DMS 273 treated with DMSO at 0.1 percent for 48 hours (cell line): ENCODE measurements around the gene ROPN1B.

Source experiments
- DNase-seq: peaks from one replicate; lab custom pipeline; 2025; lab: John Stamatoyannopoulos, UW

The ROPN1B gene

DNA sequence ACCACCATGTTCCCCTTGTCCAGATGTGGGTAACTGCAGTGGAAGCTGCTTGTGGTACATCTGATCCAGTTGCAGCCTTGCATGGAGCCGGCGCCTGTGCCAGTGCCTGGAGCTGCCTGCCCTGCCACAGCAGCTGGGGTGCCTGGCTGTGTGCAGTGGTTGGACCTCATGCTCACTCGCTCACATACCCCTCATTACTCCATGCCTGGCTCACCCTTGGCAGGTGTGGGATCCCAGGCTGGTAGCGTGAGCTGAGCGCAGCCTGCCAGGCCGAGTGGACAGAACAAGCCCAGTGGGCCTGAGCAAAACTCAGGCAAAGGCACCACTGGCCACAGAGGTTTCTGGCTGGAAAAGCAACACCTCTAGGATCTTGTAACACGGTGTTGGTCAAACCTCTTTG, 35.7 kb downstream of the ROPN1B start:
- DNase-seq = no peak

DNA sequence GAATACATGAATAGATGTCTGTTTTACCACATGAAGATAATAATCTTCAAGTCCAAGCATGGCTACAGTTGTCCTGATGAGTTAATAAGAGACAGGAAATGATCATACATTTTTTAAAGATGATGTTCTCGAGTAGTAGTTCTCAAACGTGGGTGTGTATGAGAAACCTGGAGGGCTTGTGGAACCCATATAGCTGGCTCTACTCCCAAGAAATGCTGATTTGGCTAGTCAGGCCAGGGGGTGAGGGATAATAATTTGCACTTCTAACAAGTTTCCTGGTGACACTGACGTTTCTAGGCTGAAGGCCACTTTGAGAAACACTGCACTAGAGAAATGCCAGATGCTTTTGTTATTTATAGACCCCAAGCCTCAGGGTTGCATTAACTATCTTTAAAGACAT, 37.0 kb downstream of the ROPN1B start:
- DNase-seq = no peak

DNA sequence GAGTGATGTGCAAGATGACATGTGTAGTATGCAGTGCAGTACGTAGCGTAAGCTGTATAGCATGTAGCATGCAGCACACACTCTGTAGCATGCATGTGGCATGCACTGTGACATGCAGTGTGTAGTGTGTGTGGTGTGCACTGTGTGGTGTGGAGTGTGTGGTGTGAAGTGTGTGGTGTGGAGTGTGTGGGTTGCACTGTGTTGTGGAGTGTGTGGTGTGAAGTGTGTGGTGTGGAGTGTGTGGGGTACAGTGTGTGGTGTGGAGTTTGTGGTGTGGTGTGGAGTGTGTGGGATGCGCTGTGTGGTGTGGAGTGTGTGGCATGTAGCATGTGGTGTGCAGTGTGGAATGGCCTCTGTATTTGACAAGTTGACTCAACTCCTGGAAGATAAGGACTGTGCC, 39.2 kb downstream of the ROPN1B start:
- DNase-seq = no peak

DNA sequence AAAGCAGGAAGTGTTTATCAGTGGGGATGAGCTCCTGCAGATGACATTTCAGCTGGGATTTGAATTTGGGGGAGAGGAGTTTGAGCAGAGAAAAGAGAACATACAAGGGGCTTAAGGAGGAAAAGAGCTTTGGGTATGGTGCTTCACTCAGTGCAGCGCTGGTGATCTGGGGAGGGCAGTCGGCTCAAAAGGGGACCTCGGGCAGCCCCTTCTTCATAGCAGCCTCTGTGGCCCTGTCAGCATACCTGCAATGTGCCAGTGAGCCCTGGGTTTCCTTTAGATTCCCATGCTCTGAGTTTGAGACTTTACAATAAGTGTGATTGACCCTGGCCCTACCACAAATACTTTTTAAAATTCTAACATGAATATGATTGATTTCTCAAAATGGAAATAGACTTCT, 40.2 kb downstream of the ROPN1B start:
- DNase-seq = no peak

DNA sequence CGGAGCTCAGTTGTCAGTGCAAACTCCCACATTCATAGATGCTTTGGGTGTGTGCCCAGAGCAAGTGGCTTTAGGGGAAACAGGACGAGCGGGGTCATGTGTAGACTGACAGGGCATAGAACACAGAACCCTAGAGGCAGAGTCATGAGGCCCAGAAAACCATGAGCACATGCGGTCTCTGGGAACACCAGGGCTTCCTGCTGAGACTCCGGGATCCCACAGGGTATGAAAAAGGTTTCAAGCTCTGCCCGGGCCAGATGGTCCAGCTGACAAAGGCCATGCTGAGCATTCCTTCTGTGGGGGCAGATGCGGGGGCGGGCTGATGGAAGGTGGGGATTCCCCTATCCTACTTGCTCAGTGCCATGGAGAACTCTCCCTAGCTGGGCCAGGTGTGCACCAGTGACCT, 44.8 kb downstream of the ROPN1B start:
- peak; percentile 30 for DNase-seq

DNA sequence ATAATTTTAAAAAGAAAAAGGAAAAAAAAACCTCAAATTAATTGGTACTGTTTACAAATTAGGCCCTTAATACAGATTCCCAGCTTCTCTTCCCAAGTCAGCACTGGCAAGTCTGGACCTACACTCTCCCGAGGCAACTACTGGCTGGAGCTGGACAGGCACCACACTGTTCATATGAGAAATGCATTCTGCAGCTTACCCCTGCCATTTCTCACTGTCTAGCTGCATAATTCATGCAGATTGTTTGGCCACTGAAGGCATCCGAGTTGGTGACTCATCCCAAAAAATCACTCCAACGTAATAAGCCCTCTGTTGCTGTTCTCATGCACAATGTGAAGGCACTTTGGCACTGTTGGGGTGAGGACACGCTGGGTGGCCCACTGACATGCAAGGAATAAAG, 45.3 kb downstream of the ROPN1B start:
- no peak for DNase-seq

DNA sequence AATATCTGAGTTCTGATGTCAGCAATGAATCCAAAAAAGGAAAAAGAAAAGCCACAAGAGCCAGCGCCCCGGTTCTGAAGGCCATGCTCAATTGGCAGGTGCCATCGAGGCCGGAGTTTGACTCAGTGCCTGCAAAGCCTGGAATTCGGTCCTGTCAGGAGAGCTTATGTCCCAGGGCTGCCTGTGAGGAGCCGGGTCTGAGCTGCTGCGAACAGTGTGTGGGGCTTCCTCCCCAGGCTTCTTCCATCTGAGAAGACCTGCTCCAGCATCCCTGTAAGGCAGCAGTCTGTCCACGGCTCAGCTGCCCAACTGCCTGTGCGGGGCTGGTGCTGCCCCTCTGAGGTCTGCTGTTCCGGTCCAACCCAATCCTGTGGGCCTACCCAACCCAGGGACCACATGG, 46.1 kb downstream of the ROPN1B start:
- no peak for DNase-seq

DNA sequence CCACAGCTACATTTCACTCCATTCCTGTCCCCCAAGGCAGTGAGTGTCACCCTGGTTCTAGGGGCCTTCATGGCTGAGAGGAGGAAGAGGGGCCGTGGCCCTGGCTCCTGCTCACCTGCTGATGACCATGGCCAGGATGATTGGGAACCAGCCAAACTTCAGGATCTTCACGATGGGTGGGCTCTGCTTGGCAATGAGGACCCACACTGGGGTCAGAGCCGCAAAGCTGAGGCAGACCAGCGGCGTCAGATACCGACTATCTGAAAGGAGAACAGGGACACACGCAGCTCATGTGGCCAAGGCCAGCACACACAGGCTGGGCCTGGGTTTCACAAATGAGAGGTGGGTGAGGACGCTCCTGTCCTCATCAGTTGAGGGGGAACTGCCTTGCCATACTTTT, 47.6 kb downstream of the ROPN1B start:
- no peak for DNase-seq

DNA sequence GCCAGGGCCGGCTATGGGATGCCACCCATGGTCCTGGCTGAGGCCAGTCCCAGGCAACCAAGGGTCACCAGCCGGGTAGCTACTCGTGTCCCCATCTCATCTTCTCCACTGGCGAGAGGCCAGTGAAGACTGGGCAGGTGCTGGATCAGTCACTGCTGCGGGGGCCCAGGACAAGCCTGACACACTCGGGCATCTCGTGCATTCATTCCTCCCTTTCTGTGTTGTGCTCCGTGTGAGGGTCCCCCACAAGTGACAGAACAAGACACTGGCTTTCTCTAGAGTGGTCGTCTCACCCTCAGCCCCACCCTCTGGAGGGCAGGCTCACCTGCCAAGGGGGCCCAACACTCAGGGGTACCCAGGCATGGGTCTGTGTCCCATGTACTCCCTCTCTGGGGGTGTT, 48.4 kb downstream of the ROPN1B start:
- no peak for DNase-seq

DNA sequence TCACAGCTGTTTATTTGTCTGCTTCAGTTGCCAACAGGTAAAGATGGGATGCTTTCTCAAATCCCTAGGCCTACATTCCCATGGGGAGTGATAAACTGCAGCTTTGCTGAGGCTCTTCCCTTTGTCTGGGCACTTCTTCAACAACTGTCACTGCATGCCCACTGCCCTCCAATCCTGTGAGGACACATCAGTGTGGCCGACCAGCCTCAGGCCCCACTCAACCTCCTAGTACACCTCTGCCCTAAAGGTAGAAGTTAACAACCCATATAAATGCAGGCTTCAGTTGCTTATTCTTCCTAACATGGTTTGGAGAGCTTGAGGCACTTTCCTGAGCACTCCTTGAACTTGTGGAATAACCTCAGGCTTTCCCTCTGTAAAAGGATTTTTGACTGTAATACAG, 49.6 kb downstream of the ROPN1B start:
- DNase-seq = no peak

DNA sequence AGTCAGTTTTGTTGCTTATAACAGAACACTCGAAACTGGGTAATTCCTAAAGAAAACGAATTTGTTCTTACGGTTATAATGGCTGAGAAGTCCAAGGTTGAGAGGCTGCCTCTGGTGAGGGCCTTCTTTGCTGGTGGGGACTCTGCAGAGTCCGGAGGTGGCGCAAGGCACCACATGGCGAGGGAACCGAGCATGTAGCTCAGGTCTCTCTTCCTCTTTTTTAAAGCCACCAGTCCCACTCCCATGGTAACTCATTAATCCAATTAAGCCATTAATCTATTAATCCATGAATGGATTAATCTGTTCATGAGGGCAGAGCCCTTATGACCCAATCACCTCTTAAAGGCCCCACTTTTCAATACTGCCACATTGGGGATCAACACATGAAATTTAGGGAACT, 50.0 kb downstream of the ROPN1B start:
- DNase-seq = no peak

DNA sequence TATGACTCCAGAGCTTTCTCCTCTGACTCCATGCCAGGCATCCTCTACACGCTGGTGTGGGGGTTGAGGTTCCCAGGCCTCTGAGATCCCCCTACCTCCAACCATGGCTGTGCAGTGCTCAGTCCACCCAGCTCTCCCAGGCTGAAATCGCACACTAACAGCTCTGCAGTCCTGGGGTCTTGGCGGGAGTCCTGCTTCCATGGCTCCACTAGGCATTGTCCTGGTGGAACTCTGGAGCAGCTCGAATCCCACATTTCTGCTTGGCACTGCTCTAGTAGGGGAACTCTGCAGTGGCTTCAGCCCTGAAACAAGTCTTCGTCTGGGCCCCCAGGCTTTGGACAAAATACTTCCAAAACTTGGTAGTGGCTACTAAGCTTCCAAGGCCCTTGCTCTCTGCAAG, 50.7 kb downstream of the ROPN1B start:
- no peak for DNase-seq

DNA sequence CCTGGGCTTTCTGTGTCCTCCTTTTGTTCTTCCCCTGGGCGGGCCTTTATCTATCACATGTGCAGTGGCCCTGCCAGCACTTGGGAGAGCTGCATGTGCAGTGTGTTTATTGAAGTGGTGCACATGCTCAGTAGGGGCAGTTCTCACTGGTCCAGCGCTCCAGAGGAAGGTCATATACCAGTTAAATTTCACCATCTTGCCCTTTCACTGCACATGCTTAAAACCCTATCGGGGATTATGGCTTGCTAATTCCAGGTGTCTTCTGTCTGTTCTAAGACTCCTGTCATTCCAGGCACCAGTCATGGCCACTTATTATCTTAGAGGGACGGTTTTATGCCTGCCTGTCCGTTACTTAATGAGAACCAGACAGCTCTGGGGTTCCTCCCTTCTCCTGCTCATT, 52.2 kb downstream of the ROPN1B start:
- DNase-seq = no peak

DNA sequence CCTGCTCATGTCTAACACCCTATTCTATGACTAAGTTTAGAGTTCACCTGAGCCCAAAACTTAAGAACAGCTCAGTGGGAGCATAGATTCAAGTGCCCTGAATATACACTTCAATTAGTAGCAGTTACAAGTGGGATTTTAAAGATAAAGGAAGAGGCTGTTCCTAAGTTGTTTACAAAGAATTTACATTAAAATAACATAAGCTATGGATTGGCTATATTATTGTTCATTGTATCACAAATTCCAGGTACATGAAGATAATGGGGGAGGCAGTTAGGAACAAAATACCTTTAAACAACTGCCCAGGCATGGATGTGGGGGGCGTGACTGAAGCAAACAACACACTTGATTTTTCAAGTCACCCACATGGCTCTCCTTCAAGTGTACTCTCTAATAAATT, 52.7 kb downstream of the ROPN1B start:
- DNase-seq = no peak

DNA sequence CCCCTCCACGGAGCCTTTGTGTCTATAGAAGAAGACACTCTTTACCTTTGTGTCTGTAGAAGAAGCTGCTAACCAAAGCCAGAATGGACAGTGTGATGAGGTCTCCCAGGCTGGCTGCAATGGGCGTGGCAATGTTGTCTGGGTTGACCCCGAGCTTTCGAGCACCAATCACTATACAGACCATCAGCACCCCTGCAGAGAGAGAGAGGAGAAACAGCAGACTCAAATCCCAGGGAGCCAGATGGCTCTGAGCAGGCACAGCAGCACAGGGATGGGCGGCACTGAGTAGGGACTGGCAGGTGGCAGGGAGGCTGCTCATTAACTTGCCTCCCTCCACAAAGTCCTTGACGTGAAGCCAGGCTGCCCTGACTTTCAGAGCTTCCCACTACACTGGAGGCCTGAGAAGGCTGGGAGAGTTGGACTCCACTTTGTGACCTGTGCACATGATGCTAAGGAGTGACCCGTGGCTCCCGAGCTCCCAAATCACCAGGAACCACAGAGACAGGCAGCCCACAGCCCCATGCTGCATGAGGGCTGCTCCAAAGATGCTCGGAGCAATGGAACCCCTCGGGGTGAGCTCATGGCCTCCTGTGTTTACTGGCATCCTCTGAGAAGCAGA, 53.9 kb downstream of the ROPN1B start:
- peak; percentile 92 for DNase-seq

DNA sequence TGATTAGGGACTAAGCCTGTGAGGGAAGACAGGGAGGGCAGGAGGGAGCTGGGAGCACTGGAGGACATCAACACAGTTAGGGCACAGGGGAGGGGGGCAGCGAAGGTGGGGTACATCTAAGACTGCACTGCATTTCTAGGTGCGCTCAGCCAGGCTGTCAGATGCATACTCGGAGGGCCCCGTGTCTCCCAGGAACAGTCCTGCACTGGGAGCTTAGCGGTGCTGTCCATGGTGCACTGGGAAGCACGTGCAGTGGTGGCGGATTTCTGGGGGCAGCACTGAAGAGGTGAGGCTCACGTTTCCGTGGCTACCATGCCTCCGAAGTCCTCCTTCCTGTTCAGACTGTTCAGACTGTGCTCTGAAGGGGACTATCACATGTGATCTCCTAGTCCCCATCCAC, 54.4 kb downstream of the ROPN1B start:
- no peak for DNase-seq

DNA sequence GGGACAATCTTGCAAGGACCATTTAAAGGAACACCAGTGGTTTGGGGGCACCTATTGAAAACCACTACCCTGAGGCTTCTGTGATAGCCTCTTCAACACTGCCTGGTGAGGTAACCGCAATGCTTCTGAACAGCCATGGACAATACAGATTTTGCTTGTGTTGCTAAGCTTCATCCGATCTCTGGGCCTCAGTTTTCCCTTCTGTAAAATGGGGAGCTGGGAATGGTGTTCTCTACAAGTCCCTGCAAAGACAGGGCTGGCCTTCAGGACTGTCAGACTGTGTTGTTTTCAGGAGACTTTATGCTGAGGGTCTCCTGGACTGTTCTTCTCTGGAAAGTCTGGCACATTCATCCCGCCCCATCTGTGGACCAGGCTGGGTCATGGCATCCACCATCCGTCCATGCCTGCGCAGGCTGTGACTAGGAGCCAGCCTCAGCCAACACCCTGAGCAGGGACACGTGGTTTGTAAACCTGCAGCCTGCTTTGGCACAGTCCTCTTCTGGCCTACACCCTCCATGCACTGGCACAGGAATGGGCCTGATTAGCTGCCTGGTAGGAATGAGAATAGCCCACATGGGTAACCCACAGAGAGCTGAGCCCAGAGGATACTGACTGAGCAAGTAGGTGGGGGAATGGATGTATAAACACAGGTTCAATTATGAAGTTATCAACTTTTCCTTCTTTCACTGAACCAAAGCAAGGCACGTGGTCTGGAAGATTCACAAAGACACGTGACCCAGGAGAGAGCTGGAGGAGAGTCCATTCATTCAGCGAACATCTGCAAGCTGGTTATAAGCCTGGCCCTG, 55.3 kb downstream of the ROPN1B start:
- DNase-seq = no peak

DNA sequence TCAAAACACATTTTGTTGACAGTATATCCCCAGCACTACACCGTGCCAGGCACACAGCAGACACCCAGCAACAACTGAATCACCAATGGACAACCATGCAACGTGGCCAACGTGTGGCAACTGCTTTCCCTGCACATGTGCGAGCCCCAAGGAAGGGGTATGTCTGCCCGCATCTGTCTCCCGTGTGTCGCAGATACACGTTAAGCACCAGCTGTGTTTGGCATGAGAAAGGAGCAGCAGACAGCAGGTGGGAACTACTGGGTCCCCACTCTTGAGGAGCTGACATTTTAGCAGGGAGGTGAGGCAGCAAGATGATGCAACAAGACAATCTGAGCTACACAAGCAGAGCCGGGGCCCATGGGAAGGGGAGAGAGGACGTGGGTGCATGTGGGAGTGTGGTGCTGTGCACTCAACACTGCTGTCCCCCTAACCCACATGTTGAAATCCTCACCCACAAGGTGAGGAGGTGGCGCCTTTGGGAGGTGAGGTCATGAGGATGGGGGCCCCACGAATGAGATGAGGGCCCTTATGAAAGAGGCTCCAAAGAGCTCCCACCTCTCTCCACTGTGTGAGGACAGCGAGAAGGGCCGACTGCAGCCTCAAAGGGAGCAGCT, 56.2 kb downstream of the ROPN1B start:
- DNase-seq = no peak

DNA sequence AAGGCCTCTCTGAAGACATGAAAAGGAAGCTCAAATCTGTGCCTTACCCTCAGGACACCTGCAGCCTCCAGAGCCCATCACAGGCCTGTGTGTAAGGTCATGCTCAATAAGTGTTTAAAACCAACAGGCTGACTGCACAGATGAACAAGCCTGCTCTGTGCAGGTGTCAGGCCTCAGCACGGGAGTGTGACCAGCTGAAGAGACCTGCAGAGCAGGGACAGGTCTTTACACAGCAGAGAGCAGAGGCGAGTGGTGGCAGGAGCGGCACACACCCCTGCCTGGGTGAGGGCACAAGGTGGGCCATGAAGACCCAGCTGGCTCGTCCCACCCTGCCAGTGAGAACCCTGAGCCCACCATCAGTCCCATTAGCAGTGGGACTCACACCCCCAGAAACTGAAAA, 56.9 kb downstream of the ROPN1B start:
- no peak for DNase-seq

DNA sequence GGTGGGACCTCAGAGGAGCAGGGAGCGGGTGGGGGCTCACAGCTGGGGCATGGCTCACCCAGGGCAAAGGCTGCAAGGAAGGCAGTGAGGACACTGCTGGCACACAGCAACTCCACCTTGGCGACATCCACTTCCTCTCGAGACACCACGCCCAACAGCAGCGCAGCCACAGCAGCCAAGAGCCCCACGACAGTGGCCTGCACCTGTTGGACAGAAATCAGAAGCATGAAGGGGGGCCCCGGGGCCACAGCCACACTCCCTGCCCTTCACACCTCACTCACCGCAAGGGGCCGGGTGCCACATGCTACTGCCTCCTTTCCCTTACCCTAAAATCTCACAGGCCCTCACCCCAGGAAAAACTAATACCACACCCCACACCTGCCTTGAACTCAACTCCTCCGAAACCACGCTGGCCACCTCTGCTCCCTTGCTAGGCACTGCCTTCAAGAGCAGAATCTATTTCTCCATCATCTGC, 57.3 kb downstream of the ROPN1B start:
- no peak for DNase-seq

DNA sequence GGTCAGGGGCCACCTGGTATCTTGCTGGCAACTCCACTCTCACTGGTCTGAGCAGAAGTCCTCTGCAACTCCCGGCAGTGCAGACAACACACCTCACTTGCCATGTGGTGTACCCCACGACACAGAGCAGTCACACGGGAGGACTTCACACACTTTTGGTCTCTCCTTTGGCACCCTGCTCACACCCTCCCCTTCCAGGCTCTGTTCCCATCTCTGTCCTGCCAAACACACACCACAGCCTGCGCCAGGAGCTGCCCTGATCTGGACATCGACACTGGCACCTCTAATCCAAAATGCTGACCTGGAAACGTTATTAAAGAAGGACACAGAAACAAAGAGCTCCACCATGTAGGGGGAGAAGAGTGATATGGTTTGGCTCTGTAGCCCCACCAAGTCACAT, 57.8 kb downstream of the ROPN1B start:
- DNase-seq = no peak

DNA sequence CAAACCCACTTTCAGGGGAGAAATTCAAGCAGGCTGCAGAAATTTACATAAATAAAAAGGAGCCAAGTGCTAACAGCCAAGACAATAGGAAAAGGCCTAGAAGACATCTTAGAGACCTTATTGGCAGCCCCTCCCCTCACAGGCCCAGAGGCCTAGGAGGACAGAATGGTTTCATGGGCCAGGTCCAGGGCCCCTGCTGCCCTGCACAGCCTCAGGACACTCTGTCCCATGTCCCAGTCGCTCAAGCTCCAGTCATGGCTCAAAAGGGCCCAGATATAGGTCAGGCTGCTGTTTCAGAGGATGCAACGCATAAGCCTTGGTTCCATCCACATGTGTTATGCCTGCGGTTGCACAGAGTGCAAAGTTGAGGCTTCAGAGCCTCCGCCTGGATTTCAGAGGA, 59.1 kb downstream of the ROPN1B start:
- no peak for DNase-seq

DNA sequence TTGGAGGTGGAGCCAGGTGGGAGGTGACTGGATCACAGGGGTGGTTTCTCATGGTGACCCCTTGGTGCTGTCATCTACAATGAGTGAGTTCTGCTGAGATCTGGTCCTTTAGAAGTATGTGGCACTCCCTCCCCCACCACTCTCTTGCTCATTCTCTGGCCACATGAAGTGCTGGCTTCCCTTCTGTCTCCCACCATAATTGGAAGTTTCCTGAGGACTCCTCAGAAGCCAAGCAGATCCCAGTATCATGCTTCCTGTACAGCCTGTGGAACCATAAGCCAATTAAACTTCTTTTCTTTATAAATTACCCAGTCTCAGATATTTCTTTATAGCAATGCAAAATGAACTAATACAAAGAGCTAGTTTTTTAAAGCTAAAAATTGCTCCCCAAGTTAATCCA, 60.3 kb downstream of the ROPN1B start:
- no peak for DNase-seq
